ENCODE measurements around the gene LY9. TPM values are rescaled to one million over a fixed set of nuclear protein-coding genes. Genes with fewer than 3 reads are reported as not detected.

LY9 gene
- total and polyA plus RNA-seq, 8 donors, result 0.05 to 0.55 (median 0.35) TPM; not detected in 1

GRCh38 chr1:160750608-160751007 is 45.4 kb upstream of the LY9 start:
- FAIRE-seq (no peak), ATAC-seq (no peak), DNase-seq (no peak)
- Histone ChIP-seq H3K4me3 (no peak overlapping the region), H3K36me3 (no peaks in the 10 kb centered on the region), H3K27me3 (no peaks in the 10 kb centered on the region), H3K9me3 (no peaks in the 10 kb centered on the region), H3K4me1 (no peaks in the 10 kb centered on the region), H3K27ac (no peak overlapping the region)
- intact Hi-C loops (cut with DNase I), result no loop called here
- TF ChIP-seq CTCF (IDR thresholded peaks at IDR 0.05), result no peak
- 63 to 73% methylated on average over 2 of the region's 2 CpGs for WGBS, 2 donors

- DNase-seq (no peak), ATAC-seq (no peak), FAIRE-seq (no peak)
- no peak for TF ChIP-seq CTCF (IDR thresholded peaks at IDR 0.05)
- no peaks in the 10 kb centered on the region for H3K4me1 ChIP-seq
- intact Hi-C loops (cut with DNase I), result no loop called here
- H3K9me3 ChIP-seq, result no peaks in the 10 kb centered on the region
- 49 to 57% methylated on average over 3 of the region's 3 CpGs for WGBS, 2 donors
- H3K4me3 ChIP-seq, result no peak overlapping the region
- no peaks in the 10 kb centered on the region for H3K27me3 ChIP-seq
- no peaks in the 10 kb centered on the region for H3K36me3 ChIP-seq
- H3K27ac ChIP-seq, result no peak overlapping the region
These were observed 43.6 kb upstream of the LY9 start for GRCh38 chr1:160752406-160752805.

- no peak for ATAC-seq
- DNase-seq, result no peak
- FAIRE-seq, result no peak
- WGBS, 2 donors, result 16 to 22% methylated on average over 5 of the region's 5 CpGs
- no peak for TF ChIP-seq CTCF (IDR thresholded peaks at IDR 0.05)
- Histone ChIP-seq H3K4me1 (no peaks in the 10 kb centered on the region), H3K9me3 (no peaks in the 10 kb centered on the region), H3K4me3 (no peak overlapping the region), H3K27me3 (no peaks in the 10 kb centered on the region), H3K36me3 (no peaks in the 10 kb centered on the region), H3K27ac (no peak overlapping the region)
- intact Hi-C loops (cut with DNase I), result no loop called here
These were observed 43.0 kb upstream of the LY9 start for GRCh38 chr1:160752924-160753323.

GRCh38 chr1:160753594-160753993 is 42.4 kb upstream of the LY9 start:
- Histone ChIP-seq H3K4me3 (no peak overlapping the region), H3K27ac (no peak overlapping the region), H3K36me3 (no peaks in the 10 kb centered on the region), H3K27me3 (no peaks in the 10 kb centered on the region), H3K4me1 (no peaks in the 10 kb centered on the region), H3K9me3 (no peaks in the 10 kb centered on the region)
- ATAC-seq (no peak), DNase-seq (no peak), FAIRE-seq (no peak)
- TF ChIP-seq CTCF (IDR thresholded peaks at IDR 0.05), result no peak
- intact Hi-C loops (cut with DNase I), result no loop called here

- DNase-seq (no peak), FAIRE-seq (no peak), ATAC-seq (no peak)
- H3K4me1 ChIP-seq, result no peaks in the 10 kb centered on the region
- no peak overlapping the region for H3K4me3 ChIP-seq
- 83 to 86% methylated on average over 2 of the region's 2 CpGs for WGBS, 2 donors
- H3K27me3 ChIP-seq, result no peaks in the 10 kb centered on the region
- H3K36me3 ChIP-seq, result no peaks in the 10 kb centered on the region
- H3K9me3 ChIP-seq, result no peaks in the 10 kb centered on the region
- intact Hi-C loops (cut with DNase I), result no loop called here
- no peak overlapping the region for H3K27ac ChIP-seq
- TF ChIP-seq CTCF (IDR thresholded peaks at IDR 0.05), result no peak
These were observed 40.5 kb upstream of the LY9 start for GRCh38 chr1:160755461-160755860.

Data from pancreas (tissue), 10 donors.